CD4-positive, alpha-beta memory T cell (primary cell): ENCODE data around the gene KCNQ1. TPM values are rescaled to one million over a fixed set of nuclear protein-coding genes. Genes with fewer than 3 reads are reported as not detected.
A peak's percentile ranks its signal among the peaks of the same experiment; 100 is the strongest.

ENCODE experiments used
- CTCF ChIA-PET: fragments of 350-600 bp; sonication (Branson Sonifier 250); formaldehyde crosslinking; loops from one replicate; lab custom pipeline; 2021; ENCODE audit warnings: inconsistent platforms; ENCODE audit not compliant: partially characterized antibody; lab: Charles Lee
- POLR2A ChIA-PET: fragments of 350-600 bp; sonication (Branson Sonifier 250); formaldehyde crosslinking; loops from one replicate; lab custom pipeline; 2021; ENCODE audit not compliant: partially characterized antibody; lab: Charles Lee
- DNase-seq, 5 donors: peaks; one replicate each; pipeline versions ENCODE4 v3.0.0 to v3.0.0-alpha.2; 2020 to 2022; ENCODE audit warnings: mixed read lengths in 1 of 5
- H3K27ac ChIP-seq: one replicate; pipeline ENCODE4 v1.7.0; 2013; ENCODE audit warnings: low read depth, low read length
- H3K27me3 ChIP-seq: 2 replicates; pipeline ENCODE4 v1.7.0; 2013; ENCODE audit warnings: mild to moderate bottlenecking, low read length, moderate library complexity; ENCODE audit not compliant: insufficient read depth
- H3K36me3 ChIP-seq: 2 replicates; pipeline ENCODE4 v1.7.0; 2013; ENCODE audit warnings: mild to moderate bottlenecking, low read length, moderate library complexity; ENCODE audit not compliant: insufficient read depth
- H3K4me1 ChIP-seq: 2 replicates; pipeline ENCODE4 v1.7.0; 2013; ENCODE audit warnings: mild to moderate bottlenecking, low read length, moderate library complexity; ENCODE audit not compliant: insufficient read depth
- H3K4me3 ChIP-seq, 2 donors: one replicate each; pipeline ENCODE4 v1.7.0; 2013; ENCODE audit warnings: low read length in 2 of 2, mild to moderate bottlenecking in 1 of 2
- H3K9me3 ChIP-seq, 2 donors: one replicate each; pipeline ENCODE4 v1.7.0; 2013; ENCODE audit warnings: low read length in 2 of 2, control low read depth in 1 of 2; ENCODE audit not compliant: control insufficient read depth in 1 of 2
- H3K27ac Mint-ChIP-seq, 7 donors: one replicate each; pipeline ENCODE4 v1.8.0; 2020 to 2021; ENCODE audit warnings: mixed read lengths in 7 of 7, mild to moderate bottlenecking in 6 of 7, inconsistent platforms in 3 of 7, moderate library complexity in 3 of 7
- H3K27me3 Mint-ChIP-seq, 2 donors: one replicate each; pipeline ENCODE4 v1.8.0; 2020 to 2021; ENCODE audit warnings: mixed read lengths in 2 of 2
- H3K36me3 Mint-ChIP-seq, 2 donors: one replicate each; pipeline ENCODE4 v1.8.0; 2020 to 2021; ENCODE audit warnings: mixed read lengths in 2 of 2, inconsistent platforms in 1 of 2, mild to moderate bottlenecking in 1 of 2
- H3K4me1 Mint-ChIP-seq, 4 donors: one replicate each; pipeline ENCODE4 v1.8.0; 2020 to 2021; ENCODE audit warnings: mixed read lengths in 4 of 4, mild to moderate bottlenecking in 1 of 4
- H3K4me3 Mint-ChIP-seq, 8 donors: one replicate each; pipeline ENCODE4 v1.8.0; 2020 to 2021; ENCODE audit warnings: mixed read lengths in 8 of 8, mild to moderate bottlenecking in 7 of 8, moderate library complexity in 6 of 8, inconsistent platforms in 3 of 8
- H3K9me3 Mint-ChIP-seq, 8 donors: one replicate each; pipeline ENCODE4 v1.8.0; 2020 to 2021; ENCODE audit warnings: mixed read lengths in 8 of 8, mild to moderate bottlenecking in 5 of 8, inconsistent platforms in 3 of 8, moderate library complexity in 1 of 8
- intact Hi-C: fragments of 100-400 bp; cut with micrococcal nuclease; formaldehyde crosslinking; loops from one replicate; pipeline ENCODE4 v1.15.1; 2023
- polyA plus RNA-seq, 2 donors: library from polyadenylated mRNA; unstranded; fragments of 300-500 nt; fragmentation: Illumina TruSeq; gene quantifications; one replicate each; pipeline ENCODE4 v1.2.3, GENCODE V29; 2021
- total RNA-seq, 2 experiments: library from RNA; stranded (reverse); gene quantifications; one replicate each; pipeline ENCODE4 v1.2.3, GENCODE V29; 2021

Gene KCNQ1
- total and polyA plus RNA-seq, 4 experiments from 2014 or later, result 5.4 to 21.7 (median 21.5) TPM

DNA sequence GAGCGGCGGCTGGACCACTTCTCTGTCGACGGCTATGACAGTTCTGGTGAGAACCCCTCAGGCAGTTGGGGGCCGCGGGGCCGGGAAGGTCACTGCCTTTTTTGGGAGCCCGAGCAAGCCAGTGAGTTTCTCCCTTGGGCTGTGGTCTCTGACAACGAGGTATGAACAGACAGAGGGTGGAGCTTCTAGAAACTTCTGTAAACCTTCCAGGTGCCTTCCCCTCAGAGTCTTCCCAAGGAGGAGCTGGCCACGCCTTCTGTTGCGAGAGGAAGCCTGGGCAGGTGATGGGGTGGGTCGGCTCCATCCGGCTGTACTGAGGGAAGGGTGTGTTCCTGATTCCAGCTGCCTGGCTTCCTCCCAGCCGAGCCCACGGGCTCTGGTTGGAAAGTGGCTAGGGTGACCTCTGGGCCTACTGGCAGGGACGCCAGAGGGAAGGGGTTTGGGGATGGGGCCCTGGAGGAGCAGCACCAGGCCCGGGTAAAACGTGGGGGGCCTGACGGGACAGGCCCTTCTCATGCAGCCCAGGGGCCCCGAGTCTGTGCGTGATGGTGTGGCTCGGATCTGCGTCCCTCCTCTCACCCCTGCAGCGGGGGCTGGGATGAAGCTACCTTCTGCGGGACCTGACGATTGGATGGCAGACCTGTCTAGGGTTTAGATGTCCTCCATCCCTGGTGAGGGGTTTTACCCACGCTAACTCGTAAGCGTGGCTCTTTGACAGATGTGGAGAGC, 144.2 kb downstream of the KCNQ1 start:
- H3K27me3 ChIP-seq, result no peaks in the 10 kb centered on the region
- Mint-ChIP-seq H3K27me3 (no peaks in the 10 kb centered on the region), H3K36me3 (peaks cover 32 to 35% of the 10 kb centered on the region in 2 donors), H3K27ac (no peak overlapping the region), H3K9me3 (peaks cover 0 to 2% (median 0%) of the 10 kb centered on the region in 8 donors), H3K4me3 (no peak overlapping the region), H3K4me1 (peaks cover 0 to under 1% (median 0%) of the 10 kb centered on the region in 4 donors)
- H3K27ac ChIP-seq, result no peak overlapping the region
- intact Hi-C loops, result no loop called here
- no peaks in the 10 kb centered on the region for H3K9me3 ChIP-seq
- no peaks in the 10 kb centered on the region for H3K36me3 ChIP-seq
- no peaks in the 10 kb centered on the region for H3K4me1 ChIP-seq
- CTCF ChIA-PET, result no interaction called here
- POLR2A ChIA-PET, result no interaction called here
- no peak for DNase-seq
- no peak overlapping the region for H3K4me3 ChIP-seq

DNA sequence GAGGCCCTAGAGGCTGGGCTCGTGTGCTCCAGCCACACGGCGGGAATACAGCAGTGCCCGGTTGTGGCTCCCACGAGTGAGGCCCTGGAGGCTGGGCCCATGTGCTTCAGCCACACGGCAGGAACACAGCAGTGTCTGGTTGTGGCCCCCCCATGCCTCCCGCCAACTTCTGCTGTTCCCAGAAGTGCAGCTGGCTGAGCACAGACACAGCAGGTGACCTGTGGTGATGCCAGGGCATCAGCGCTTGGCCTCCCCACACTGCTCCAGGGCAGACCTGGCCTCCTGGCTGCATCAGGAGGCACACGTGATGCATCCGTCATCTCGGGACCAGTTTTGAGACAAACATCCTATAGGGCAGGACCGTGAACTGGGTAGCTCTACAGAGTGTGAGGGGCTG, 144.7 kb downstream of the KCNQ1 start:
- H3K27ac Mint-ChIP-seq, result no peak overlapping the region
- H3K36me3 Mint-ChIP-seq, result peaks cover 38 to 40% of the 10 kb centered on the region in 2 donors

DNA sequence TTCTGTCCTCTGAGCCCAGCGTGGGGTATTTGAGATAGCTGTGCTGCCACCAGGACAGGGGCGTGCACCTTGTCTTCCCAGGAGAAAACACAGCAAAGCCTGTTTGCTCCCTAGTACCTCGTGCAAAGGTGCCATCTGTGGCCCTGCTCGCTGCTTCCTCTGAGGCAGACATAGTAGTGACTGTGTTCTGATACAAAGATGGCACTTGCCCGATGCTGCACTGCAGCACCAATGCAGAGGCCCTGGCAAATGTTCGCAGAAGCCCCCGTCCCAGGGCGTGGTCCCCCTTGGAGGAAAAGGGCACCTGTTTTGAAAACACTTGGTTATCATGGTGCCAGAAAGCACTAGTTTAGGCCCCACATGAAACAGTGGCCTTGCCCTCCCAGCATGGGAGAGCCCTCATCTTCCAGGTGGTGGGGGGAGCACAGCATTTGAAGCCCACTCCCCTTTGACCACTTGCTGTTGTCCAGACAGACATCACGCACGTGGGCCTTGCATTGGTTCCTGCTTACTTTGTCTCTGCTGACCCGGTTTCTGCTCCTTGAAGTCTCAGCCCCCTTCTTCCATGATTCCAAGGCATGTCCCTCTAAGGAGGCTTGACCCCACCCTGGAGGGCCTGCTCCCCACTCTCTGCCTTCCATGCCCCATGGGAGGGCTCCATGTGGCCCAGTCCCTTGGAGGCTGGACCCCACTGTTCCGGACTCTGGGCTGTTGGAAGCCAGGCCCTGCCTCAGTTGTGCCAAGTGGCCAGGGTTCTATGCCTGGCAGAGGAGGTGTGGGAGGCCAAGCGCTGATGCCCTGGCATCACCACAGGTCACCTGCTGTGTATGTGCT, 145.5 kb downstream of the KCNQ1 start:
- peaks cover 0 to 3% (median 0%) of the 10 kb centered on the region in 8 donors for H3K9me3 Mint-ChIP-seq
- DNase-seq, result no peak
- H3K4me1 Mint-ChIP-seq, result peaks cover 0 to 2% (median 0%) of the 10 kb centered on the region in 4 donors
- H3K36me3 ChIP-seq, result no peaks in the 10 kb centered on the region
- ChIA-PET CTCF (no interaction called here), POLR2A (no interaction called here)
- H3K4me3 ChIP-seq, result no peak overlapping the region
- no peak overlapping the region for H3K27ac Mint-ChIP-seq
- intact Hi-C loops, result no loop called here
- H3K27ac ChIP-seq, result no peak overlapping the region
- no peaks in the 10 kb centered on the region for H3K27me3 Mint-ChIP-seq
- H3K27me3 ChIP-seq, result no peaks in the 10 kb centered on the region
- peaks cover 45 to 46% of the 10 kb centered on the region in 2 donors for H3K36me3 Mint-ChIP-seq
- H3K9me3 ChIP-seq, result no peaks in the 10 kb centered on the region
- H3K4me1 ChIP-seq, result no peaks in the 10 kb centered on the region
- H3K4me3 Mint-ChIP-seq, result no peak overlapping the region

More for the DNA sequence above, 144.7 kb downstream of the KCNQ1 start:
- H3K27me3 ChIP-seq, result no peaks in the 10 kb centered on the region
- intact Hi-C loops, result no loop called here
- Mint-ChIP-seq H3K4me1 (peaks cover 0 to 2% (median 0%) of the 10 kb centered on the region in 4 donors), H3K9me3 (peaks cover 0 to 3% (median 0%) of the 10 kb centered on the region in 8 donors), H3K4me3 (no peak overlapping the region), H3K27me3 (no peaks in the 10 kb centered on the region)
- H3K27ac ChIP-seq, result no peak overlapping the region
- no peak overlapping the region for H3K4me3 ChIP-seq
- H3K36me3 ChIP-seq, result no peaks in the 10 kb centered on the region
- POLR2A ChIA-PET, result no interaction called here
- H3K9me3 ChIP-seq, result no peaks in the 10 kb centered on the region
- no peak for DNase-seq
- CTCF ChIA-PET, result no interaction called here
- no peaks in the 10 kb centered on the region for H3K4me1 ChIP-seq

DNA sequence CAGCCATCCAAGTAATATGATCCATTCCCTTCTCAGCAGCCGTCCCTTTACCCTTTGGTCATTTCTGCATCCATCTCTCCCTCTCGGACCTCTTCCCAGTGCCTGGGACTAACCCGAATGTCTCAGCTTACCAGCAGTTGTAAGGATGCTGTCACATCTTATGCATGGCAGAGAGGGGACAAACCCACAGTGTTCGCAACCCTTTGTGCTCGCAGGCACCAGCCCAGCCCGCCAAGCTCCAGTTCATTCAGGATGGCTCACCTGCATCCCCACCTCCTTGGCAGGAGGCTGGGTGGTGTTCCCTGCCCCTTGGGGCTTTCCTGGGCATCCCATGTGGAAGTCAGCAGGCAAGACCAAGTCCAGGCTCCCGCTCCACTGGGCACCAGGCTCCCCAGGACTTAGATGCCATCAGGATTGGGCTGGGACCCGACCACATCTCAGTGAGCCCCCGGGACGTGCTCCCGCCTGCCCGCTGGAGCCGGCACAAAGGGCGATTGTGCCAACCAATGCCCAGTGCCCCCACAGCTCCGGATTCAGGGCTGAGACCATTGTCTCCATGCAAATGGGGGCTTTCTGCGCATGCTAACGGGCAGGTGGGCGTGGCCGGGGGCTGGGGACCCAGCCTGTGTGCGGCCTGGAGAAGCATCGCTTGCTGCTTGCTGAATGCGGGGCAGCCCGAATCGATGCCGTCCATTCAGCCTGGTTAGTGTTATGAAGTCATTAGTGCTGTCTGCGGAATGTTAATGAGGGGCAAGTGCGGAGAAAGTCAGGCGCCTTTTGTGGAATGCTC, 146.4 kb downstream of the KCNQ1 start:
- Mint-ChIP-seq H3K27me3 (no peaks in the 10 kb centered on the region), H3K4me3 (no peak overlapping the region), H3K27ac (no peak overlapping the region), H3K9me3 (peaks cover 0 to 6% (median 0%) of the 10 kb centered on the region in 8 donors), H3K36me3 (peaks cover 51 to 52% of the 10 kb centered on the region in 2 donors), H3K4me1 (peaks cover 0 to 2% (median 0%) of the 10 kb centered on the region in 4 donors)
- intact Hi-C loops, result no loop called here
- Histone ChIP-seq H3K9me3 (no peaks in the 10 kb centered on the region), H3K27ac (no peak overlapping the region), H3K27me3 (no peaks in the 10 kb centered on the region), H3K4me1 (no peaks in the 10 kb centered on the region), H3K36me3 (no peaks in the 10 kb centered on the region), H3K4me3 (no peak overlapping the region)
- no peak for DNase-seq
- ChIA-PET CTCF (no interaction called here), POLR2A (no interaction called here)

DNA sequence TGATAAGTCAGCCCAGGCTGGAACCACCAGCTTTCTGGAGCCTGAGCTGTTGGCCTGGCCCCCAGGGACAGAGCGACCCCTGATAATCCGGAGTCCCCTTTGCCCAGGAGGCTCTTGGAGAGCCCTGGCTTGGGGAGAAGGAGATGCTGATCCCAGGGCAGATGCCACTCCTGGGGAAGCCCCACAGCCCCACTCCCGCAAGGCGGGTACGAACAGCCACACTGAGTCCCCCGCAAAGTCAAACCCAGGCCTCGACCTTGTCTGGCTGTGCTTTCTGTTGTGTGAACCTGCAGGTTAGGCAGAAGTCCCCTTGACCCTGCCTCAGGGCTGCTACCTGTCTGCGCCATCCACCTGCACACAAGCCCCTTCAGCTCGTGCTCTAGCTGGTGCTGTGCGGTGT, 147.0 kb downstream of the KCNQ1 start:
- Histone ChIP-seq H3K9me3 (no peaks in the 10 kb centered on the region), H3K27ac (no peak overlapping the region), H3K4me1 (no peaks in the 10 kb centered on the region), H3K27me3 (no peaks in the 10 kb centered on the region), H3K4me3 (no peak overlapping the region), H3K36me3 (no peaks in the 10 kb centered on the region)
- peaks cover 0 to 11% (median 3%) of the 10 kb centered on the region in 8 donors for H3K9me3 Mint-ChIP-seq
- H3K4me1 Mint-ChIP-seq, result peaks cover 0 to 2% (median 0%) of the 10 kb centered on the region in 4 donors
- H3K36me3 Mint-ChIP-seq, result peaks cover 51 to 56% of the 10 kb centered on the region in 2 donors
- intact Hi-C loops, result no loop called here
- peak overlapping the region in 1 of 7 donors; percentile 13 for H3K27ac Mint-ChIP-seq
- ChIA-PET CTCF (no interaction called here), POLR2A (no interaction called here)
- DNase-seq, result no peak
- no peaks in the 10 kb centered on the region for H3K27me3 Mint-ChIP-seq
- no peak overlapping the region for H3K4me3 Mint-ChIP-seq

DNA sequence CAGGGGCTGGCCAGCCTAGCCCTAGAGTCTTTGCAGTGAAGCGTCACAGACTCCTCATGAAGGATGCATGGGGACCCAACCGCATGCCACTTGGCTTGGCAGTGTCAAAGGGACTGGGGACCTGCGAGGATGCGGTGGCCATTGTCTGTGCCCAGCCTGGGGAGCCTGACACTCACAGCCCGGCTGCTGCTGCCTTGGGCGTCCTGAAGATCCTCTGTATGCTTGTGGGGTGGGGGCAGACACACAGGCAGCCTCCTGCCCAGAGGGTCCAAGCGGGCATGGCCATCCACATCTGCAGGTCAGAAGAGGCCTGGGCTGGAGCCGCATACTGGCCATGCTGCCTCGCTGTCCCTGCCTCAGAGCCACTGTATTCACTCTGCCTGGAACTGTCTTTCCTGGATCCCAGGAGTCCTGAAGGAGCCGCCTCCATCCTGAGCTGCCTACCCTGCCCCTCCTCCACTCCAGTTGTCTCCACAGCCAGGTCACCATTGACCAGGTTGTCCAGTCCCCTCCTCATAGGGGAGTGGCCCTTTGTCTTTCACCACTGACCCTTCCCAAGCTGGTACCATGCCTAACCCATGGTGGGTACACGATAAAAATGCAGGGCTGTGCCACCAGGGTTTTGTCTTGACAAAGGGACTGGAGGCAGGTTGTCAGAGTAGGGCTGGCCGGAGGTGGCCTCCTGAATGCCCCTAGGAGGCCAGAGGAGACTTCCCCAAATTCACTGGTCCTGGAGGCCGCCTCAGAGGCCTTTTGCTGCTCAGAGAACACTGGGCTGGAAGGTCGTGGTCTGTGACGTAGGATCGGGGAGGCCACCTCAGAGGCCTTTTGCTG, 148.0 kb downstream of the KCNQ1 start:
- Histone ChIP-seq H3K4me3 (no peak overlapping the region), H3K9me3 (no peaks in the 10 kb centered on the region), H3K36me3 (no peaks in the 10 kb centered on the region), H3K4me1 (no peaks in the 10 kb centered on the region), H3K27ac (no peak overlapping the region), H3K27me3 (no peaks in the 10 kb centered on the region)
- CTCF ChIA-PET, result no interaction called here
- POLR2A ChIA-PET, result no interaction called here
- DNase-seq, result no peak
- Mint-ChIP-seq H3K4me1 (peaks cover 0 to 2% (median 0%) of the 10 kb centered on the region in 4 donors), H3K4me3 (no peak overlapping the region), H3K27ac (no peak overlapping the region), H3K27me3 (no peaks in the 10 kb centered on the region), H3K9me3 (peaks cover 0 to 16% (median 8%) of the 10 kb centered on the region in 8 donors), H3K36me3 (peaks cover 54 to 61% of the 10 kb centered on the region in 2 donors)
- intact Hi-C loops, result no loop called here
